CD14-positive monocyte (primary cell): ENCODE measurements around the gene MT2A. TPM values are rescaled to one million over a fixed set of nuclear protein-coding genes. Genes with fewer than 3 reads are reported as not detected.

Experiments
- DNase-seq, 3 donors: peaks; one replicate each; pipeline ENCODE4 v3.0.0-alpha.2; 2011 to 2022
- H2AFZ ChIP-seq: 2 replicates; pipeline ENCODE4 v1.6.0; 2012; ENCODE audit warnings: mild to moderate bottlenecking, low read depth, low read length, inconsistent platforms; ENCODE audit not compliant: insufficient read depth, poor library complexity, severe bottlenecking
- H3K27ac ChIP-seq, 2 donors: 1 replicate in 1 of 2; 2 replicates in 1 of 2; pipeline ENCODE4 v1.5.1; 2012 to 2013; ENCODE audit warnings: low read length in 2 of 2, control low read depth in 1 of 2, inconsistent platforms in 1 of 2, low read depth in 1 of 2, mild to moderate bottlenecking in 1 of 2
- H3K27me3 ChIP-seq, 2 donors: one replicate each; pipeline versions ENCODE4 v1.6.0 to v1.6.1; 2011 to 2013; ENCODE audit warnings: low read length in 2 of 2; ENCODE audit not compliant: control insufficient read depth in 2 of 2, insufficient read depth in 2 of 2
- H3K36me3 ChIP-seq, 2 donors: replicated peaks in 1 of 2; 1 replicate in 1 of 2; 2 replicates in 1 of 2; pipeline versions ENCODE4 v1.5.1 to v1.6.1; 2012 to 2013; ENCODE audit warnings: low read length in 2 of 2, control low read depth in 1 of 2, inconsistent platforms in 1 of 2, mild to moderate bottlenecking in 1 of 2; ENCODE audit not compliant: insufficient read depth in 2 of 2, control insufficient read depth in 1 of 2
- H3K4me1 ChIP-seq, 2 donors: 1 replicate in 1 of 2; 2 replicates in 1 of 2; pipeline versions ENCODE4 v1.5.1 to v1.6.1; 2012 to 2013; ENCODE audit warnings: low read length in 2 of 2, control low read depth in 1 of 2, inconsistent platforms in 1 of 2, mild to moderate bottlenecking in 1 of 2, moderate library complexity in 1 of 2; ENCODE audit not compliant: insufficient read depth in 2 of 2, control insufficient read depth in 1 of 2
- H3K4me2 ChIP-seq: replicated peaks from 2 replicates; pipeline ENCODE3; 2012; ENCODE audit warnings: low read length, moderate library complexity, mild to moderate bottlenecking; ENCODE audit not compliant: poor library complexity, severe bottlenecking; ENCODE audit errors: extremely low read depth
- H3K4me3 ChIP-seq, 3 experiments: fragments of 200-600 bp in 1 of 3; sonication (generic) in 1 of 3; replicated peaks in 1 of 3; 1 replicate in 2 of 3; 2 replicates in 1 of 3; pipeline ENCODE4 v1.5.1; 2011 to 2013; ENCODE audit warnings: low read length in 3 of 3, mild to moderate bottlenecking in 3 of 3, control low read depth in 2 of 3, low read depth in 2 of 3, inconsistent platforms in 1 of 3, moderate library complexity in 1 of 3
- H3K79me2 ChIP-seq: 2 replicates; pipeline ENCODE4 v1.6.0; 2012; ENCODE audit warnings: mild to moderate bottlenecking, control low read depth, inconsistent platforms, low read length, moderate library complexity; ENCODE audit not compliant: insufficient read depth
- H3K9ac ChIP-seq: 2 replicates; pipeline ENCODE4 v1.6.0; 2017; ENCODE audit warnings: low read length, mild to moderate bottlenecking; ENCODE audit not compliant: insufficient read depth, poor library complexity, severe bottlenecking
- H3K9me3 ChIP-seq, 2 donors: replicated peaks in 1 of 2; 1 replicate in 1 of 2; 2 replicates in 1 of 2; pipeline versions ENCODE4 v1.5.1 to v1.6.1; 2012 to 2013; ENCODE audit warnings: low read length in 2 of 2, control low read depth in 1 of 2; ENCODE audit not compliant: control insufficient read depth in 1 of 2, insufficient read depth in 1 of 2
- H4K20me1 ChIP-seq: 2 replicates; pipeline ENCODE4 v1.6.0; 2012; ENCODE audit warnings: mild to moderate bottlenecking, low read length, control low read depth, moderate library complexity; ENCODE audit not compliant: insufficient read depth
- H3K27ac Mint-ChIP-seq, 7 donors: one replicate each; pipeline ENCODE4 v1.8.0; 2020; ENCODE audit warnings: mild to moderate bottlenecking in 7 of 7, mixed read lengths in 7 of 7, moderate library complexity in 6 of 7, inconsistent platforms in 2 of 7
- H3K27me3 Mint-ChIP-seq, 3 donors: one replicate each; pipeline ENCODE4 v1.8.0; 2021 to 2022; ENCODE audit warnings: low read depth in 3 of 3, mild to moderate bottlenecking in 3 of 3, mixed read lengths in 3 of 3, moderate library complexity in 3 of 3, inconsistent platforms in 1 of 3
- H3K36me3 Mint-ChIP-seq, 2 donors: one replicate each; pipeline ENCODE4 v1.8.0; 2020; ENCODE audit warnings: mixed read lengths in 2 of 2, inconsistent platforms in 1 of 2, mild to moderate bottlenecking in 1 of 2
- H3K4me1 Mint-ChIP-seq: one replicate; pipeline ENCODE4 v1.8.0; 2020; ENCODE audit warnings: mild to moderate bottlenecking, mixed read lengths
- H3K4me3 Mint-ChIP-seq, 2 donors: one replicate each; pipeline ENCODE4 v1.8.0; 2020; ENCODE audit warnings: mild to moderate bottlenecking in 2 of 2, mixed read lengths in 2 of 2, moderate library complexity in 1 of 2
- H3K9me3 Mint-ChIP-seq, 7 donors: one replicate each; pipeline ENCODE4 v1.8.0; 2020 to 2022; ENCODE audit warnings: mixed read lengths in 7 of 7, mild to moderate bottlenecking in 6 of 7, moderate library complexity in 6 of 7, inconsistent platforms in 2 of 7
- WGBS: methylation state at CpG from one replicate; pipeline ENCODE4 v1.1.5; 2013; ENCODE audit warnings: missing lambda C conversion rate; ENCODE audit not compliant: insufficient coverage; 5-methylcytosine and 5-hydroxymethylcytosine counted together
- intact Hi-C, 2 donors: fragments of 100-400 bp; cut with micrococcal nuclease; formaldehyde crosslinking; loops; one replicate each; pipeline versions ENCODE4 v1.15.0 to v1.15.1; 2023
- polyA plus RNA-seq, 3 donors: library from polyadenylated mRNA; depleted of rRNA in 1 of 3; unstranded in 2 of 3; stranded (reverse) in 1 of 3; fragments of 300-500 nt in 2 of 3; fragments of >200 nt in 1 of 3; fragmentation: Illumina TruSeq in 2 of 3; gene quantifications; 1 replicate in 2 of 3; 2 replicates in 1 of 3; pipeline ENCODE4 v1.2.3, GENCODE V29; 2012 to 2021
- TF ChIP-seq, protein P1 (sequence below): fragments of 200-600 bp; IDR thresholded peaks from one replicate; pipeline ENCODE4 v1.8.0; 2022; ENCODE audit warnings: antibody characterized with exemption, mild to moderate bottlenecking

MT2A gene
- polyA plus RNA-seq, 3 donors, result 26.8 to 228 (median 126) TPM

DNA sequence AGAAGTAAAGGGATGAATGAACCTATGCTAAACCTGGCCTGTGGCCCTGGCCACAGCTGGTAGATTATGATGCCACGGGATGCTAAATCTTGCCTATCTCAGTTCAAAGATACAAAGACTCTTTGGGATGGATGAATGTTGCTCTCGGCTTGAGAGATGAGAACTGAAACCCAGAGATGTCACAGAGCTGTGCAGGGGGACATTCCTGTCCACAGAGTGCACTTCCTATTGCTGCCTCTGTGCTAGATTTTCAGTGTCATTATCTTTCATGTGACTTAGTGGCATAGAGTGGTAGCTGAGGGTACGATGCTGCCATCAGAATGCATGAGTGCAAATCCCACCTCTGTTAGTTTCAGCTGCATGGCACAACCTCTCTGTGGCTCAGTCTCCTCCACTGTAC lies 21.8 kb downstream of the MT2A start:
- H3K9me3 Mint-ChIP-seq, result peaks cover 0 to 23% (median 6%) of the 10 kb centered on the region in 7 donors
- H3K4me1 ChIP-seq, result peaks cover 20 to 30% of the 10 kb centered on the region in 2 donors
- H3K4me2 ChIP-seq, result no peak overlapping the region
- H2AFZ ChIP-seq, result no peak overlapping the region
- WGBS, result 17% methylated on average over 2 of the region's 3 CpGs
- H3K4me3 Mint-ChIP-seq, result peak overlapping the region in 1 of 2 donors; percentile 53
- no peaks in the 10 kb centered on the region for H3K79me2 ChIP-seq
- H4K20me1 ChIP-seq, result no peaks in the 10 kb centered on the region
- H3K27me3 Mint-ChIP-seq, result peaks cover 73 to 93% (median 88%) of the 10 kb centered on the region in 3 donors
- H3K27ac ChIP-seq, result no peak overlapping the region
- H3K4me1 Mint-ChIP-seq, result peaks cover 38% of the 10 kb centered on the region
- no peaks in the 10 kb centered on the region for H3K36me3 ChIP-seq
- intact Hi-C loops, result no loop called here
- H3K9ac ChIP-seq, result no peak overlapping the region
- H3K4me3 ChIP-seq, result no peak overlapping the region
- H3K36me3 Mint-ChIP-seq, result peaks cover 0 to 9% of the 10 kb centered on the region in 2 donors
- TF ChIP-seq, protein P1, sequence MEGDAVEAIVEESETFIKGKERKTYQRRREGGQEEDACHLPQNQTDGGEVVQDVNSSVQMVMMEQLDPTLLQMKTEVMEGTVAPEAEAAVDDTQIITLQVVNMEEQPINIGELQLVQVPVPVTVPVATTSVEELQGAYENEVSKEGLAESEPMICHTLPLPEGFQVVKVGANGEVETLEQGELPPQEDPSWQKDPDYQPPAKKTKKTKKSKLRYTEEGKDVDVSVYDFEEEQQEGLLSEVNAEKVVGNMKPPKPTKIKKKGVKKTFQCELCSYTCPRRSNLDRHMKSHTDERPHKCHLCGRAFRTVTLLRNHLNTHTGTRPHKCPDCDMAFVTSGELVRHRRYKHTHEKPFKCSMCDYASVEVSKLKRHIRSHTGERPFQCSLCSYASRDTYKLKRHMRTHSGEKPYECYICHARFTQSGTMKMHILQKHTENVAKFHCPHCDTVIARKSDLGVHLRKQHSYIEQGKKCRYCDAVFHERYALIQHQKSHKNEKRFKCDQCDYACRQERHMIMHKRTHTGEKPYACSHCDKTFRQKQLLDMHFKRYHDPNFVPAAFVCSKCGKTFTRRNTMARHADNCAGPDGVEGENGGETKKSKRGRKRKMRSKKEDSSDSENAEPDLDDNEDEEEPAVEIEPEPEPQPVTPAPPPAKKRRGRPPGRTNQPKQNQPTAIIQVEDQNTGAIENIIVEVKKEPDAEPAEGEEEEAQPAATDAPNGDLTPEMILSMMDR, result no peak
- peaks cover 44 to 84% of the 10 kb centered on the region in 2 donors for H3K27me3 ChIP-seq
- peak in 1 of 3 donors; percentile 26 for DNase-seq
- peaks cover 0 to 30% of the 10 kb centered on the region in 2 donors for H3K9me3 ChIP-seq
- no peak overlapping the region for H3K27ac Mint-ChIP-seq

DNA sequence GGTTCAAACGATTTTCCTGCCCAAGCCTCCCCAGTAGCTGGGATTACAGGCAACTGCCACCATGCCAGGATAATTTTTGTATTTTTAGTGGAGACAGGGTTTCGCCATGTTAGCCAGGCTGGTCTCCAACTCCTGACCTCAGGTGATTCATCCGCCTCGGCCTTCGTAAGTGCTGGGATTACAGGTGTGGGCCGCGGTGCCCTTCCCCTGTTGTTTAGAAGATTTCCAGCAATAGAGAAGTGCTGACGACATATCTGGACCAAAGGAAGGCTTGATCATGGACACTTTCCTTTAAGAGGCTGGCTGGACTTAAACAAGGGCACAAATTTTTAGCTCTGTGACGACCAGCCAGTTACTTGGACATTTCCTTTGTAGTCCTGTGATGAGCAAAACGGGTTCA lies 22.8 kb downstream of the MT2A start:
- no peak overlapping the region for H3K27ac ChIP-seq
- DNase-seq, result no peak
- no peaks in the 10 kb centered on the region for H3K36me3 ChIP-seq
- Mint-ChIP-seq H3K4me3 (peak overlapping the region in 1 of 2 donors; percentile 94), H3K27me3 (peaks cover 72 to 93% (median 89%) of the 10 kb centered on the region in 3 donors), H3K36me3 (peaks cover 0 to 9% of the 10 kb centered on the region in 2 donors), H3K4me1 (peaks cover 35% of the 10 kb centered on the region), H3K27ac (no peak overlapping the region), H3K9me3 (peaks cover 0 to 23% (median 8%) of the 10 kb centered on the region in 7 donors)
- H3K79me2 ChIP-seq, result no peaks in the 10 kb centered on the region
- intact Hi-C loops, result no loop called here
- no peak overlapping the region for H3K4me2 ChIP-seq
- H3K4me1 ChIP-seq, result peaks cover 10 to 20% of the 10 kb centered on the region in 2 donors
- TF ChIP-seq, protein P1, result no peak
- WGBS, result 100% methylated on average over 1 of the region's 10 CpGs
- peaks cover 0 to 40% of the 10 kb centered on the region in 2 donors for H3K9me3 ChIP-seq
- H3K4me3 ChIP-seq, result no peak overlapping the region
- H3K27me3 ChIP-seq, result peaks cover 55 to 84% of the 10 kb centered on the region in 2 donors
- H4K20me1 ChIP-seq, result no peaks in the 10 kb centered on the region
- H3K9ac ChIP-seq, result no peak overlapping the region
- H2AFZ ChIP-seq, result no peak overlapping the region
